ENCODE measurements around the gene DSE.

DSE gene

GRCh38 chr6:116405138-116405537 is 34.4 kb downstream of the DSE start:
- TF ChIP-seq ZFX (IDR thresholded peaks at IDR 0.05; ENCODE audit: borderline replicate concordance) (no peak), CTCF (IDR thresholded peaks at IDR 0.05) (no peak)
- H3K27ac ChIP-seq, result no peak overlapping the region

- TF ChIP-seq CTCF (IDR thresholded peaks at IDR 0.05) (no peak), ZFX (IDR thresholded peaks at IDR 0.05; ENCODE audit: borderline replicate concordance) (no peak)
- no peak overlapping the region for H3K27ac ChIP-seq
These were observed 35.1 kb downstream of the DSE start for GRCh38 chr6:116405652-116406356.

- TF ChIP-seq CTCF (IDR thresholded peaks at IDR 0.05), result no peak
- no peak for TF ChIP-seq ZFX (IDR thresholded peaks at IDR 0.05; ENCODE audit: borderline replicate concordance)
- no peak overlapping the region for H3K27ac ChIP-seq
These were observed 36.1 kb downstream of the DSE start for GRCh38 chr6:116406678-116407345.

- TF ChIP-seq ZFX (IDR thresholded peaks at IDR 0.05; ENCODE audit: borderline replicate concordance) (no peak), CTCF (IDR thresholded peaks at IDR 0.05) (no peak)
- no peak overlapping the region for H3K27ac ChIP-seq
These were observed 37.7 kb downstream of the DSE start for GRCh38 chr6:116408491-116408890.

- no peak overlapping the region for H3K27ac ChIP-seq
These were observed 39.0 kb downstream of the DSE start for GRCh38 chr6:116409756-116410155.

GRCh38 chr6:116411284-116411623 is 40.5 kb downstream of the DSE start:
- no peak overlapping the region for H3K27ac ChIP-seq
- TF ChIP-seq ZFX (IDR thresholded peaks at IDR 0.05; ENCODE audit: borderline replicate concordance) (no peak), CTCF (IDR thresholded peaks at IDR 0.05) (no peak)

More at GRCh38 chr6:116409756-116410155, 39.0 kb downstream of the DSE start:
- TF ChIP-seq ZFX (IDR thresholded peaks at IDR 0.05; ENCODE audit: borderline replicate concordance), result no peak
- TF ChIP-seq CTCF (IDR thresholded peaks at IDR 0.05), result no peak

GRCh38 chr6:116412270-116412669 is 41.5 kb downstream of the DSE start:
- no peak overlapping the region for H3K27ac ChIP-seq
- TF ChIP-seq CTCF (IDR thresholded peaks at IDR 0.05) (no peak), ZFX (IDR thresholded peaks at IDR 0.05; ENCODE audit: borderline replicate concordance) (no peak)
